ENCODE measurements around the gene PRTFDC1.

PRTFDC1 gene

DNA sequence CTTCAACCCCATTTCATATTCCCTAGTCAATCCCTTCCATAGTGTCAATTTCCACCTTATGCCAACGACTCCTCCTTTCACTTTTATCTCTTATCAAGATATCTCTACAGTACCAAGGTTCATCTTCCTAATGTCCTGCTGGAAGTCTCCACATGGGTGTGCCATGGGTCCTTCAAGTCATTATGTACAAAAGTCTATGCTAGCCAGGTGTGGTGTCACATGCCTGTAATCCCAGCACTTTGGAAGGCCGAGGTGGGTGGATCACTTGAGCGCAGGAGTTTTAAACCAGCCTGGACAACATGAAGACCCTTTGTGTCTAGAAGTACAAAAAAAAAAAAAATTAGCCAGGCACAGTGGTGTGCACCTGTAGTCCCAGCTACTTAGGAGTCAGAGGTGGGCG is 47.6 kb downstream of the PRTFDC1 start:
- no peak for ATAC-seq
- no peak for DNase-seq

- DNase-seq, result no peak
- no peak for ATAC-seq
These were observed 50.0 kb downstream of the PRTFDC1 start for GRCh38 chr10:24902400-24902728.

- DNase-seq (no peak), ATAC-seq (peak; percentile 34)
These were observed 50.6 kb downstream of the PRTFDC1 start for GRCh38 chr10:24901686-24902399.

GRCh38 chr10:24900888-24901685 is 51.3 kb downstream of the PRTFDC1 start:
- ATAC-seq, result peak; percentile 43
- DNase-seq, result no peak

GRCh38 chr10:24899571-24899970 is 52.8 kb downstream of the PRTFDC1 start:
- DNase-seq, result no peak

DNA sequence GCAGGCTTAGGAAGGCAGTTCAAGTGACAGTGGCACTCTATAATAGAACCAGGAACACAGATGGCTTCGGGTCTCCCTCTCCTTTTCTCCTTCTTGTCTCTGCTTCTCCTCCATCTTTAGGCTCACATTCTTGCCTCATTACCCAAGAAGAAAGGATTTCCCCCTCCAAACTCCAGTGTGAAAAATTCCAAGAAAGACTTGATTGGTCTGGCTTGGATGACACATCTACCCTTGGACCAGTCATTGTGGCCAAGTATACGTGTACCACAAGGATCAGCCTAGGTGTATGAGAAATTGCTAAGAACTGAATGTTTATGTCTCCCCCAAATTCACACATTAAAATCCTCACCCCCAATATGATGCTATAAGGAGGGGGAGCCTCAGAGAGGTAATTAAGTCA is 53.9 kb downstream of the PRTFDC1 start:
- DNase-seq, result no peak

More at GRCh38 chr10:24899571-24899970, 52.8 kb downstream of the PRTFDC1 start:
- no peak for ATAC-seq

GRCh38 chr10:24897326-24897926 is 55.0 kb downstream of the PRTFDC1 start:
- DNase-seq, result peak; percentile 24
- peak; percentile 70 for ATAC-seq

More for the DNA sequence above, 53.9 kb downstream of the PRTFDC1 start:
- ATAC-seq, result no peak

GRCh38 chr10:24894728-24895127 is 57.7 kb downstream of the PRTFDC1 start:
- ATAC-seq (peak; percentile 25), DNase-seq (peak; percentile 30)

DNA sequence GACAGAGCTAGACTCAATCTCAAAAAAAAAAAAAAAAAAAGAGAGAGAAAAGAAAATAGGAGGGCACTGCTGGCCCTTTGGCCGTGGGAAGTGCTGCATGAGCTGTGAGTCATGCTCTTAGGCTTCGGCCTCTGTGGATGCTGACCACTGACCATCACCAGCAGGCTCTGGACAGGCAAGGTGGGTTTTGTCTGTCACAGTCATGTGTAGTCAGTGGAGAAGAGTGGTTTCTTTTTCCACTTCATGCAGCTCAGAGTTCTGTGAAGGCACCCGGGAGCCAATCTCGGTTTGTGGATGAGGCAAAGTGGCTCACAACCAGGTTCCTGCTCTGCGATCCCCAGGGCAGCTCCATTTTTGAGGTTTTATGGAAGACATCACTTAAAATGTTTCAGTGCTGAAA is 58.1 kb downstream of the PRTFDC1 start:
- no peak for ATAC-seq
- peak; percentile 16 for DNase-seq

DNA sequence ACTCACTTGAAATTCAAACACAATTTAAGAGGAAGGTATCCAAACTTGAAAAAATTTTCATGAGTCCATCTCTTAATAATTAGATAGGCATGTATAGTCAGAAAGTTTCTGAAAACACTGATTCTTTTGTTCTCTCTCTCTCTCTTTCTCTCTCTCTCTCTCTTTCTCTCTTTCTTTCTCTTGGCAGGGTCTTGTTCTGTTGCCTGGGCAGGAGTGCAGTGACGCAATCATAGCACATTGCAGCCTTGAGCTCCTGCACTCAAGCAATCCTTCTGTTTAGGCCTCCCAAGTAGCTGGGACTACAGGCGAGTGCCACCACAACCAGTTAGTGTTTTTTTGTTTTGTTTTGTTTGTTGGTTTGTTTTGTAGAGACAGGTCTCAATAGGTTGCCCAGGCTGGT is 59.3 kb downstream of the PRTFDC1 start:
- no peak for DNase-seq
- ATAC-seq, result no peak

GRCh38 chr10:24891823-24892222 is 60.6 kb downstream of the PRTFDC1 start:
- ATAC-seq, result no peak
- DNase-seq, result no peak

- DNase-seq, result no peak
- ATAC-seq, result no peak
These were observed 62.8 kb downstream of the PRTFDC1 start for GRCh38 chr10:24889639-24890038.

- no peak for DNase-seq
- peak; percentile 5 for ATAC-seq
These were observed 64.6 kb downstream of the PRTFDC1 start for GRCh38 chr10:24887855-24888231.

DNA sequence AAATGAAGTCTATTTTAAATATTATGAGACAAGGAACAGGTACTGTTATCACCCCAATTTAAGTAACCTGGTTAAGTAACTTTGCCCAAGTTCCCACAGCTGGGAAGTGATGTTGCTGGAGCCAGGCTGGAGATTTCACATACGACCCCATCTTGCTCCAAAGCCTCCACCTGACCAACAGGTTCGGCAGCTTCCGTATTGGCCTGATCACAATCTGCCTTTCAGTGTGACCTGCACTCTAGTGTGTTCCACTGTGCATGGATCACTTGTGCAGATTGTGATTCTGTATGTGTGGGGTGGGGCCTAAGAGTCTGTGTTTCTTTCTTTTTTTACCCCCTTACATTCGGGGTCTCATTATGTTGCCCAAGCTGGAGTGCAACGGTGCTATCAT is 66.1 kb downstream of the PRTFDC1 start:
- no peak for DNase-seq
- ATAC-seq, result no peak

DNA sequence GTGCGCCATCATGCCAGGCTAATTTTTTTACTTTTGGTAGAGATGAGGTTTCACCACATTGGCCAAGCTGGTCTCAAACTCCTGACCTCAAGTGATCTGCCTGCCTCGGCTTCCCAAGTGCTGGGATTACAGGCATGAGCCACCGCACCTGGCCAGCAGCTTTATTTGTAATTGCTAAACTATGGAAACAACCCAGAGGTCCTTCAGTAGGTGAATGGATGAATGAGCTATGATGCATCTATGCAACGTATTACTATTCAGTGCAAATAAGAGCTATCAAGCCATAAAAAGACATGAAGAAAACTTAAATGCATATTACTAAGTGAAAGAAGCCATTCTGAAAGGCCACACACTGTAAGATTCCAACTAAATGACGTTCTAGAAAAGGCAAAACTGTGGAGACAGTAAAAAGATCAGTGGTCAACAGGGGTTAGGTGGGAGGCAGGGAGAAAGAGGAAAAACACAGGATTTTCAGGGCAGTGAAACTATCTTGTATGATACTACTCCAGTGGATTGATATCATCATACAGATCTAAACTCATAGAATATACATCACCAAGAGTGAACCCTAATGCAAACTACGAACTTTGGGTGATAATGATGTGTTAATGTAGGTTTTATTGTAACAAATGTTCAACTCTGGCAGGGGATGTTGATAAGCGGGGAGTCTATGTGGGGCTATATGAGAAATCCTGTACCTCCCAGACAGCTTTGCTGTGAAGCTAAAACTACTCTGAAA is 66.7 kb downstream of the PRTFDC1 start:
- DNase-seq, result no peak

GRCh38 chr10:24884793-24885192 is 67.6 kb downstream of the PRTFDC1 start:
- ATAC-seq (no peak), DNase-seq (no peak)

More for the DNA sequence above, 66.7 kb downstream of the PRTFDC1 start:
- ATAC-seq, result no peak

DNA sequence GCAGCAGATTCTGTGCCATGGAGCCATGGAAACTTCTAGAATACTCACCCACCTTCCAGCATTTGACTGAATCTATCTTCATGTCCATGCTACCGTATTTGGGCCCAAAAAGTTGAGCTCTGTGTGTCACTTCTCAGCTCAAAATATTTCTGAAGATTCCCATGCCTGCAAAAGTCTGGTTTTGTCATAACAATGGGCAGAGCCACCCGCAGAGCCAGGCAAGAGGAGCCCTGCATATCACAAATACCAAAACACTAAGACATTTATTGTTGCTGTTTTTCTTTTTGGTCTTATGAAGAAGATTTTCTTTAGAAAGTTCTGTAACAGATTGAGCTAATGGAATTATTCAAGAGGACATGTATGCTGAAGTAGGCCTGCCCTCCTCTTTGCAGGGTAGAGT is 68.1 kb downstream of the PRTFDC1 start:
- no peak for DNase-seq
- no peak for ATAC-seq

DNA sequence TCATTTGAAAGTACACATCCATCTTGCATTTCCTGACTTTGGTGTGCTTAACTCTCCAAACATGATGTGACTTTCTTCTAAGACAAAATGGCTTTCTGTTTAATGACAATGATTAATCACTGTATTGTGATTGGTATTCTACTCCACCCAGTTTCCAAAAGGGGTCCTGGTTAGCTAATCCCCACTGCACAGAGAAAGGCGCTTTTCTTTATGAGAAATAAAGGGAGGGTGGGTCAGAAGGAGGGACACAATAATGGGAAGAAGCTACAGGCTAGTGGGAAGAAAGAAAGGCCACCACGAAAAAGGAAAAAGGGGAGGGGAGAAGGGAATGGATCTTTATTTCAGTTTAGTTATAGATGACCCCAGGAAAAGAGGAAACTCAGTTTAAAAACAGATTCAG is 69.2 kb downstream of the PRTFDC1 start:
- ATAC-seq, result no peak
- DNase-seq, result no peak

- ATAC-seq (peak; percentile 67), DNase-seq (peak; percentile 57)
These were observed 70.2 kb downstream of the PRTFDC1 start for GRCh38 chr10:24882047-24882698.

GRCh38 chr10:24879861-24880260 is 72.5 kb downstream of the PRTFDC1 start:
- DNase-seq (no peak), ATAC-seq (no peak)

DNA sequence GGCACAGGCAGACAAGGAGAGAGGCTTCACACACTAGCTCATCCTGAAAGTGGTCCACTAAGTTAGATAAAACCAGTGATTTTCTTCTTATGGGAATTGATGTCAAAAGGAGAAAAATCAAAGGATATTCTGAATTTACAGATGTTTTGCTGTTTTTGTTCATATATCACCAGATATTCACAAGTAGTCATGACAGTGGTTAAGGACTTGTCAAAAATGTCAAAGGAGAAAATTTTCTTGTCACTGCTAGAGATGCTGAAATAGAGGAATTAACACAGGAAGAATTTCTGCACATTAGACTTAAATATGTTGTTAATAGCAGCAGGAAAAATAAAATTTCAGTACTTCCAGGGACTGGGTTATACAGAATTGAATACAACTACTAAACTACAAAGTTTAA is 78.3 kb downstream of the PRTFDC1 start:
- ATAC-seq (no peak), DNase-seq (no peak)

DNA sequence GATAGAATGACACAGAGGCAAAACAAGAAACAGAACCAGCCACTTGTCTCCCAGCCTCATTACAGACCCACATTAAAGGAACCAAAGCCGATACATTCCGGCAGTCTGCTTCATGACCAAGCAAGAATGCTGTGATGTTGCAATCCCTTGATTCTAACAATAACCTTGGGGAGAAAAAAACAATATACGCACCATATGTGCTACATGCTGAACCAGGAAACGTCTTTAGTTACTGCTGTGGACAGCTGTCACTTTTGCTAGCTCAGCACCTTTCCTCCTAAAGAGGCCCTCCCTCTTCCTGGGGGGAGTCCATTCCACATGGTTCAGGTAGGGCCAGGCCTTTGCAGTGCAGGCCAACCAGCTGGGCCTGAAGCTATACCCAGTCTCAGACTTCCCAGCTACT is 79.1 kb downstream of the PRTFDC1 start:
- ATAC-seq (no peak), DNase-seq (no peak)

Data from stimulated activated naive CD8-positive, alpha-beta T cell treated with anti-CD3 and anti-CD28 coated beads, Interleukin-15, Interleukin-2, amounts not matched to agents 100 U/mL and 50 U/mL, for 24 hours (primary cell).